Activated CD8-positive, alpha-beta T cell treated with anti-CD3 and anti-CD28 coated beads for 36 hours (primary cell): ENCODE measurements around the gene KIF1C. TPM values are rescaled to one million over a fixed set of nuclear protein-coding genes. Genes with fewer than 3 reads are reported as not detected.

Experiments
- ATAC-seq: fragments of 200-7000 bp; cut with Tn5 transposase; one replicate; pipeline ENCODE4 v1.10.0; 2021; ENCODE audit warnings: mild to moderate bottlenecking, moderate library complexity
- CTCF ChIA-PET: fragments of 350-600 bp; sonication (Branson Sonifier 250); formaldehyde crosslinking; loops from one replicate; lab custom pipeline; 2021; ENCODE audit warnings: antibody characterized with exemption; lab: Charles Lee
- POLR2A ChIA-PET: fragments of 350-600 bp; sonication (Branson Sonifier 250); formaldehyde crosslinking; loops from one replicate; lab custom pipeline; 2021; ENCODE audit warnings: antibody characterized with exemption; lab: Charles Lee
- DNase-seq: peaks from one replicate; pipeline ENCODE4 v3.0.0-alpha.2; 2020
- H3K27ac Mint-ChIP-seq: one replicate; pipeline ENCODE4 v1.8.0; 2021; ENCODE audit warnings: mild to moderate bottlenecking, mixed read lengths
- H3K27me3 Mint-ChIP-seq: one replicate; pipeline ENCODE4 v1.8.0; 2021; ENCODE audit warnings: mixed read lengths
- H3K36me3 Mint-ChIP-seq: one replicate; pipeline ENCODE4 v1.8.0; 2021; ENCODE audit warnings: low read depth, mixed read lengths
- H3K4me1 Mint-ChIP-seq: one replicate; pipeline ENCODE4 v1.8.0; 2021; ENCODE audit warnings: low read depth, mixed read lengths
- H3K4me3 Mint-ChIP-seq: one replicate; pipeline ENCODE4 v1.8.0; 2021; ENCODE audit warnings: mild to moderate bottlenecking, moderate library complexity, mixed read lengths
- H3K9me3 Mint-ChIP-seq: one replicate; pipeline ENCODE4 v1.8.0; 2021; ENCODE audit warnings: mixed read lengths
- CTCF ChIP-seq: fragments of 200-600 bp; IDR thresholded peaks from one replicate; pipeline ENCODE4 v1.8.0; 2022; ENCODE audit warnings: antibody characterized with exemption, mild to moderate bottlenecking
- intact Hi-C: fragments of 100-400 bp; cut with micrococcal nuclease; formaldehyde crosslinking; loops from one replicate; pipeline ENCODE4 v1.10.0; 2022
- total RNA-seq, 2 experiments: library from RNA; stranded (reverse); gene quantifications; one replicate each; pipeline ENCODE4 v1.2.3, GENCODE V29; 2021

The KIF1C gene
- total RNA-seq, 2 experiments from 2014 or later, result 35.7 to 37.4 TPM

- CTCF ChIA-PET, result no interaction called here
These were observed 37.3 kb upstream of the KIF1C start for GRCh38 chr17:4960279-4960922.

GRCh38 chr17:4965311-4965986 lies 32.3 kb upstream of the KIF1C start:
- TF ChIP-seq CTCF, result no peak
- intact Hi-C loops, result no loop called here
- POLR2A ChIA-PET, result interaction anchor here (0.6 to 15.1 kb wide), 7 partner anchors 9 to 56 kb away, joined by 3 to 627 read pairs (median 4); partner anchors contain the start of genes CAMTA2, ENO3, PFN1 and RNF167
- H3K4me1 Mint-ChIP-seq, result peaks cover 27% of the 10 kb centered on the region
- DNase-seq, result no peak
- peak overlapping the region; percentile 27 for H3K27ac Mint-ChIP-seq
- H3K4me3 Mint-ChIP-seq, result peak overlapping the region; percentile 56
- no peak for ATAC-seq
- CTCF ChIA-PET, result interaction anchor here (0.8 to 2.3 kb wide), 4 partner anchors 9 to 26 kb away, joined by 3 to 5 read pairs (median 4); partner anchors contain the start of gene SLC25A11
- peaks cover 2% of the 10 kb centered on the region for H3K9me3 Mint-ChIP-seq
- H3K36me3 Mint-ChIP-seq, result peaks cover 12% of the 10 kb centered on the region
- H3K27me3 Mint-ChIP-seq, result no peaks in the 10 kb centered on the region

More at GRCh38 chr17:4960279-4960922, 37.3 kb upstream of the KIF1C start:
- Mint-ChIP-seq H3K27me3 (no peaks in the 10 kb centered on the region), H3K36me3 (peaks cover 8% of the 10 kb centered on the region), H3K9me3 (peaks cover 2% of the 10 kb centered on the region), H3K27ac (no peak overlapping the region), H3K4me3 (no peak overlapping the region), H3K4me1 (peaks cover 9% of the 10 kb centered on the region)
- intact Hi-C loops, result no loop called here
- no peak for TF ChIP-seq CTCF
- POLR2A ChIA-PET, result interaction anchor here (0.8 to 5.5 kb wide), 3 partner anchors 9 to 26 kb away, joined by 3 to 46 read pairs (median 11); partner anchors contain the start of genes ENO3 and PFN1
- DNase-seq, result no peak
- no peak for ATAC-seq

GRCh38 chr17:4966844-4967538 lies 30.8 kb upstream of the KIF1C start:
- H3K4me3 Mint-ChIP-seq, result no peak overlapping the region
- POLR2A ChIA-PET, result interaction anchor here (1.0 to 15.1 kb wide), 14 partner anchors 8 to 791 kb away, joined by 3 to 627 read pairs (median 4); partner anchors contain the start of genes CAMTA2, ENO3, INCA1 and KIF1C
- H3K27ac Mint-ChIP-seq, result no peak overlapping the region
- H3K27me3 Mint-ChIP-seq, result no peaks in the 10 kb centered on the region
- CTCF ChIA-PET, result interaction anchor here (0.7 to 2.3 kb wide), 13 partner anchors 10 to 181 kb away, joined by 3 to 11 read pairs (median 5); partner anchors contain the start of genes CHRNE, ENO3, RNF167 and SLC25A11
- DNase-seq (peak; percentile 97), ATAC-seq (peak; percentile 83)
- peaks cover 35% of the 10 kb centered on the region for H3K4me1 Mint-ChIP-seq
- no peak for TF ChIP-seq CTCF
- intact Hi-C loops, result loop anchor here (2.0 kb wide), 1 partner anchor 22 kb away; no protein-coding TSS in a partner anchor
- peaks cover 23% of the 10 kb centered on the region for H3K36me3 Mint-ChIP-seq
- peaks cover 2% of the 10 kb centered on the region for H3K9me3 Mint-ChIP-seq

- no peak within 1 kb of the TSS for H3K27ac Mint-ChIP-seq
- DNase-seq (peak; percentile 95), ATAC-seq (peak; percentile 63)
- no peak within 1 kb of the TSS for H3K4me3 Mint-ChIP-seq
- intact Hi-C loops, result loop anchor here (2.0 kb wide), 1 partner anchor 23 kb away; no protein-coding TSS in a partner anchor
- H3K4me1 Mint-ChIP-seq, result peaks cover 35% of the 10 kb centered on the region
- CTCF ChIA-PET, result interaction anchor here (0.6 to 3.6 kb wide), 16 partner anchors 11 to 181 kb away, joined by 3 to 30 read pairs (median 5); partner anchors contain the start of genes CHRNE, ENO3, RNF167 and SLC25A11
- H3K9me3 Mint-ChIP-seq, result peaks cover 2% of the 10 kb centered on the region
- H3K36me3 Mint-ChIP-seq, result peaks cover 28% of the 10 kb centered on the region
- no peak for TF ChIP-seq CTCF
- POLR2A ChIA-PET, result interaction anchor here (1.0 to 15.1 kb wide), 19 partner anchors 10 to 792 kb away, joined by 3 to 627 read pairs (median 4); partner anchors contain the start of genes CAMTA2, ENO3, INCA1 and KIF1C
- H3K27me3 Mint-ChIP-seq, result no peaks in the 10 kb centered on the region
These were observed 29.9 kb upstream of the KIF1C start, which contains the start of gene SPAG7 for GRCh38 chr17:4967539-4968485. TSS of gene SPAG7 (minus strand) at chr17:4967817. CDS start at chr17:4967804, 13 bp downstream.
